HG02870 (cell line): ENCODE measurements around the gene LOXL4.
"Not testable (repeated sequence)": the region's sequence is repeated elsewhere in the genome, so short reads cannot be mapped to it uniquely, and the experiment has no call there.

Experiments
- ATAC-seq: cut with Tn5 transposase; IDR thresholded peaks from one replicate; pipeline ENCODE4 v1.9.1; 2021; ENCODE audit warnings: mild to moderate bottlenecking, moderate library complexity; ENCODE audit not compliant: unreplicated experiment

LOXL4 gene

GRCh38 chr10:98246911-98247805, 20.8 kb downstream of the LOXL4 start:
- ATAC-seq: no peak

- ATAC-seq: no peak
Measured at GRCh38 chr10:98244586-98244985, 23.4 kb downstream of the LOXL4 start.

- ATAC-seq: no peak
Measured at GRCh38 chr10:98244141-98244540, 23.9 kb downstream of the LOXL4 start.

GRCh38 chr10:98242823-98243222, 25.2 kb downstream of the LOXL4 start:
- ATAC-seq: no peak

GRCh38 chr10:98240524-98240923, 27.5 kb downstream of the LOXL4 start:
- no peak for ATAC-seq

GRCh38 chr10:98238391-98238790, 29.6 kb downstream of the LOXL4 start:
- ATAC-seq: no peak

GRCh38 chr10:98236862-98237261, 31.1 kb downstream of the LOXL4 start:
- no peak for ATAC-seq

GRCh38 chr10:98235846-98236245, 32.1 kb downstream of the LOXL4 start:
- no peak for ATAC-seq

- no peak for ATAC-seq
Measured at GRCh38 chr10:98231417-98231816, 36.6 kb downstream of the LOXL4 start.

GRCh38 chr10:98228266-98228665, 39.7 kb downstream of the LOXL4 start:
- not testable (repeated sequence) for ATAC-seq

GRCh38 chr10:98227713-98228112, 40.3 kb downstream of the LOXL4 start:
- ATAC-seq: not testable (repeated sequence)

- ATAC-seq: no peak
Measured at GRCh38 chr10:98226508-98227144, 41.4 kb downstream of the LOXL4 start.

GRCh38 chr10:98224996-98225395, 43.0 kb downstream of the LOXL4 start:
- no peak for ATAC-seq

GRCh38 chr10:98224509-98224908, 43.5 kb downstream of the LOXL4 start:
- ATAC-seq: no peak

- no peak for ATAC-seq
Measured at GRCh38 chr10:98223874-98224273, 44.1 kb downstream of the LOXL4 start.

- no peak for ATAC-seq
Measured at GRCh38 chr10:98217801-98218200, 50.2 kb downstream of the LOXL4 start.

GRCh38 chr10:98215373-98215772, 52.6 kb downstream of the LOXL4 start:
- no peak for ATAC-seq

- ATAC-seq: no peak
Measured at GRCh38 chr10:98213740-98214139, 54.3 kb downstream of the LOXL4 start.

- no peak for ATAC-seq
Measured at GRCh38 chr10:98212196-98212595, 55.8 kb downstream of the LOXL4 start.

- no peak for ATAC-seq
Measured at GRCh38 chr10:98209441-98209840, 58.6 kb downstream of the LOXL4 start.

- ATAC-seq: no peak
Measured at GRCh38 chr10:98208925-98209324, 59.1 kb downstream of the LOXL4 start.

GRCh38 chr10:98205351-98205750, 62.6 kb downstream of the LOXL4 start:
- ATAC-seq: no peak
